Stimulated activated CD8-positive, alpha-beta memory T cell treated with anti-CD3 and anti-CD28 coated beads, Interleukin-12 subunit alpha, Interleukin-12 subunit beta, amount 100 ng/mL, for 4 hours (primary cell): ENCODE measurements around the gene PIP5KL1.

ENCODE experiments used
- DNase-seq: peaks from one replicate; pipeline ENCODE4 v3.0.0-alpha.2; 2020; ENCODE audit warnings: low read depth

Gene PIP5KL1

GRCh38 chr9:127949827-127950512, 19.4 kb upstream of the PIP5KL1 start:
- DNase-seq: no peak

GRCh38 chr9:127947841-127948710, 17.5 kb upstream of the PIP5KL1 start:
- no peak for DNase-seq

GRCh38 chr9:127946728-127947127, 16.2 kb upstream of the PIP5KL1 start:
- DNase-seq: no peak

GRCh38 chr9:127945942-127946341, 15.4 kb upstream of the PIP5KL1 start:
- DNase-seq: no peak

- no peak for DNase-seq
Observed at GRCh38 chr9:127945338-127945737, 14.8 kb upstream of the PIP5KL1 start.

- DNase-seq: no peak
Observed at GRCh38 chr9:127944586-127945218, 14.1 kb upstream of the PIP5KL1 start.

- peak; percentile 56 for DNase-seq
Observed at GRCh38 chr9:127943731-127944144, 13.2 kb upstream of the PIP5KL1 start.

GRCh38 chr9:127943011-127943662, 12.6 kb upstream of the PIP5KL1 start:
- DNase-seq: no peak

GRCh38 chr9:127942216-127943010, 11.8 kb upstream of the PIP5KL1 start:
- DNase-seq: no peak

- DNase-seq: no peak
Observed at GRCh38 chr9:127941961-127942215, 11.3 kb upstream of the PIP5KL1 start.

- DNase-seq: no peak
Observed at GRCh38 chr9:127941062-127941960, 10.7 kb upstream of the PIP5KL1 start.

- no peak for DNase-seq
Observed at GRCh38 chr9:127940593-127940992, 10.0 kb upstream of the PIP5KL1 start.

- DNase-seq: no peak
Observed at GRCh38 chr9:127938298-127938690, 7.7 kb upstream of the PIP5KL1 start.

GRCh38 chr9:127937388-127938297, 7.1 kb upstream of the PIP5KL1 start, which contains the start of gene DPM2:
Gene DPM2 (minus strand): TSS chr9:127937854. CDS start chr9:127937820, 34 bp downstream.
- peak; percentile 74 for DNase-seq

- DNase-seq: no peak
Observed at GRCh38 chr9:127937056-127937387, 6.4 kb upstream of the PIP5KL1 start.

- no peak for DNase-seq
Observed at GRCh38 chr9:127936347-127936852, 5.8 kb upstream of the PIP5KL1 start.

- no peak for DNase-seq
Observed at GRCh38 chr9:127935765-127936221, 5.2 kb upstream of the PIP5KL1 start.

- DNase-seq: no peak
Observed at GRCh38 chr9:127934986-127935385, 4.4 kb upstream of the PIP5KL1 start.

- no peak for DNase-seq
Observed at GRCh38 chr9:127934248-127934647, 3.7 kb upstream of the PIP5KL1 start.
